B cell (primary cell): ENCODE data around the gene ANKRD29. TPM values are rescaled to one million over a fixed set of nuclear protein-coding genes. Genes with fewer than 3 reads are reported as not detected.

Experiments
- ATAC-seq: fragments of 200-7000 bp; cut with Tn5 transposase; one replicate; pipeline ENCODE4 v1.10.0; 2021; ENCODE audit warnings: low read depth, mild to moderate bottlenecking, moderate number of reproducible peaks, moderate library complexity
- CTCF ChIA-PET: fragments of 350-600 bp; sonication (Branson Sonifier 250); formaldehyde crosslinking; loops from one replicate; lab custom pipeline; 2021; ENCODE audit warnings: antibody characterized with exemption, inconsistent platforms; lab: Charles Lee
- POLR2A ChIA-PET: fragments of 350-600 bp; sonication (Branson Sonifier 250); formaldehyde crosslinking; loops from one replicate; lab custom pipeline; 2021; ENCODE audit warnings: antibody characterized with exemption; lab: Charles Lee
- DNase-seq: peaks from one replicate; pipeline ENCODE4 v3.0.0; 2013
- H2AFZ ChIP-seq: 2 replicates; pipeline ENCODE4 v1.6.1; 2012; ENCODE audit warnings: mild to moderate bottlenecking, low read depth, low read length; ENCODE audit not compliant: insufficient read depth, poor library complexity, severe bottlenecking
- H3K27ac ChIP-seq, 2 donors: 1 replicate in 1 of 2; 2 replicates in 1 of 2; pipeline ENCODE4 v1.5.1; 2012 to 2013; ENCODE audit warnings: low read length in 2 of 2, mild to moderate bottlenecking in 2 of 2, moderate library complexity in 1 of 2
- H3K27me3 ChIP-seq, 4 experiments: fragments of 200-600 bp in 1 of 4; sonication (generic) in 1 of 4; replicated peaks in 1 of 4; 1 replicate in 2 of 4; 2 replicates in 2 of 4; pipeline versions ENCODE4 v1.6.1 to v1.7.0; 2013 to 2016; ENCODE audit warnings: low read length in 3 of 4, mild to moderate bottlenecking in 2 of 4, mixed read lengths in 1 of 4, moderate library complexity in 1 of 4; ENCODE audit not compliant: insufficient read depth in 4 of 4, control insufficient read depth in 3 of 4; ENCODE audit errors: control extremely low read depth in 1 of 4
- H3K36me3 ChIP-seq, 2 experiments: replicated peaks in 1 of 2; 1 replicate in 1 of 2; 2 replicates in 1 of 2; pipeline versions ENCODE4 v1.6.1 to v1.7.1; 2013; ENCODE audit warnings: low read length in 1 of 2; ENCODE audit not compliant: insufficient read depth in 2 of 2, control insufficient read depth in 1 of 2; ENCODE audit errors: control extremely low read depth in 1 of 2, extremely low read depth in 1 of 2
- H3K4me1 ChIP-seq, 2 donors: fragments of 200-600 bp in 1 of 2; sonication (generic) in 1 of 2; 1 replicate in 1 of 2; 2 replicates in 1 of 2; pipeline versions ENCODE4 v1.5.1 to v1.6.1; 2013 to 2017; ENCODE audit warnings: low read length in 2 of 2; ENCODE audit not compliant: control insufficient read depth in 2 of 2, insufficient read depth in 2 of 2
- H3K4me2 ChIP-seq: replicated peaks from 2 replicates; pipeline ENCODE3; 2012; ENCODE audit warnings: mild to moderate bottlenecking, low read depth, low read length; ENCODE audit not compliant: poor library complexity, severe bottlenecking
- H3K4me3 ChIP-seq, 5 experiments: fragments of 200-600 bp in 1 of 5; sonication (generic) in 1 of 5; 1 replicate in 3 of 5; 2 replicates in 2 of 5; pipeline versions ENCODE4 v1.5.1 to v1.7.0; 2011 to 2016; ENCODE audit warnings: low read length in 4 of 5, mild to moderate bottlenecking in 4 of 5, low read depth in 2 of 5, control low read depth in 1 of 5, moderate library complexity in 1 of 5; ENCODE audit not compliant: insufficient read depth in 1 of 5; ENCODE audit errors: control extremely low read depth in 1 of 5, extremely low read depth in 1 of 5
- H3K79me2 ChIP-seq: fragments of 200-600 bp; sonication (generic); one replicate; pipeline ENCODE4 v1.6.0; 2016; ENCODE audit warnings: low read length; ENCODE audit not compliant: control insufficient read depth, insufficient read depth
- H3K9ac ChIP-seq: fragments of 200-600 bp; sonication (generic); 2 replicates; pipeline ENCODE4 v1.6.1; 2017; ENCODE audit warnings: mild to moderate bottlenecking, low read length, moderate library complexity
- H3K9me3 ChIP-seq, 3 donors: one replicate each; pipeline versions ENCODE4 v1.6.1 to v1.7.1; 2013; ENCODE audit warnings: low read length in 2 of 3; ENCODE audit not compliant: control insufficient read depth in 2 of 3, insufficient read depth in 1 of 3; ENCODE audit errors: control extremely low read depth in 1 of 3
- H4K20me1 ChIP-seq: 2 replicates; pipeline ENCODE4 v1.6.0; 2012; ENCODE audit warnings: mild to moderate bottlenecking, low read length; ENCODE audit not compliant: insufficient read depth, control insufficient read depth, poor library complexity, severe bottlenecking
- H3K27ac Mint-ChIP-seq: one replicate; pipeline ENCODE4 v1.8.0; 2021; ENCODE audit warnings: mixed read lengths
- H3K27me3 Mint-ChIP-seq: one replicate; pipeline ENCODE4 v1.8.0; 2021; ENCODE audit warnings: mixed read lengths
- H3K4me1 Mint-ChIP-seq: one replicate; pipeline ENCODE4 v1.8.0; 2021; ENCODE audit warnings: mixed read lengths
- H3K4me3 Mint-ChIP-seq: one replicate; pipeline ENCODE4 v1.8.0; 2021; ENCODE audit warnings: mixed read lengths
- H3K9me3 Mint-ChIP-seq: one replicate; pipeline ENCODE4 v1.8.0; 2022; ENCODE audit warnings: mixed read lengths; ENCODE audit not compliant: insufficient read depth
- CTCF ChIP-seq: fragments of 200-600 bp; IDR thresholded peaks from one replicate; pipeline ENCODE4 v1.8.0; 2022; ENCODE audit warnings: antibody characterized with exemption, mild to moderate bottlenecking
- EZH2 ChIP-seq: IDR thresholded peaks from 2 replicates; pipeline ENCODE4 v1.6.1; 2012; ENCODE audit warnings: borderline replicate concordance, low read depth, mild to moderate bottlenecking, moderate library complexity, low read length; ENCODE audit not compliant: insufficient read depth, poor library complexity, severe bottlenecking
- WGBS: methylation state at CpG from one replicate; pipeline ENCODE4 v1.1.5; 2013; ENCODE audit warnings: missing lambda C conversion rate; ENCODE audit not compliant: insufficient coverage; 5-methylcytosine and 5-hydroxymethylcytosine counted together
- intact Hi-C: fragments of 100-400 bp; cut with micrococcal nuclease; formaldehyde crosslinking; loops from one replicate; pipeline ENCODE4 v1.10.0; 2022
- polyA plus RNA-seq: library from polyadenylated mRNA; depleted of rRNA; stranded (reverse); fragments of >200 nt; gene quantifications from 2 replicates; pipeline ENCODE4 v1.2.3, GENCODE V29; 2012
- total RNA-seq, 2 donors: library from RNA; stranded (reverse); fragments of 120-200 nt in 1 of 2; gene quantifications; 1 replicate in 1 of 2; 2 replicates in 1 of 2; pipeline versions ENCODE4 v1.2.3 to v1.2.4, GENCODE V29; 2013 to 2022

ANKRD29 gene
- total and polyA plus RNA-seq, 2 donors (not counting 1 experiment from before 2014, with no cell fraction given) = not detected

GRCh38 chr18:23596183-23596582 lies 66.5 kb downstream of the ANKRD29 start:
- Histone ChIP-seq H3K36me3 (no peaks in the 10 kb centered on the region), H3K9me3 (no peaks in the 10 kb centered on the region), H4K20me1 (no peaks in the 10 kb centered on the region), H3K4me1 (peaks cover 0 to 7% of the 10 kb centered on the region in 2 donors), H3K79me2 (no peaks in the 10 kb centered on the region), H3K27ac (no peak overlapping the region), H3K27me3 (no peaks in the 10 kb centered on the region), H2AFZ (no peak overlapping the region), H3K4me3 (no peak overlapping the region), H3K4me2 (no peak overlapping the region), H3K9ac (no peak overlapping the region)
- CTCF ChIA-PET = interaction anchor here (1.0 kb wide), 1 partner anchor 783 kb away, joined by 3 read pairs; no protein-coding TSS in a partner anchor
- H3K4me3 Mint-ChIP-seq = no peak overlapping the region
- TF ChIP-seq EZH2 = no peak
- no peak for TF ChIP-seq CTCF
- no peaks in the 10 kb centered on the region for H3K9me3 Mint-ChIP-seq
- WGBS = 55% methylated on average over 7 of the region's 7 CpGs
- H3K27ac Mint-ChIP-seq = no peak overlapping the region
- intact Hi-C loops = no loop called here
- no peaks in the 10 kb centered on the region for H3K27me3 Mint-ChIP-seq
- DNase-seq = peak; percentile 33
- POLR2A ChIA-PET = no interaction called here
- H3K4me1 Mint-ChIP-seq = peaks cover 9% of the 10 kb centered on the region
- ATAC-seq = no peak

GRCh38 chr18:23595591-23595990 lies 67.1 kb downstream of the ANKRD29 start:
- WGBS = 100% methylated on average over 3 of the region's 7 CpGs
- H3K9me3 Mint-ChIP-seq = no peaks in the 10 kb centered on the region
- CTCF ChIA-PET = interaction anchor here (1.0 kb wide), 1 partner anchor 782 kb away, joined by 3 read pairs; no protein-coding TSS in a partner anchor

More at GRCh38 chr18:23595591-23595990, 67.1 kb downstream of the ANKRD29 start:
- intact Hi-C loops = no loop called here
- Histone ChIP-seq H3K27me3 (no peaks in the 10 kb centered on the region), H3K4me2 (no peak overlapping the region), H3K4me1 (peaks cover 0 to 7% of the 10 kb centered on the region in 2 donors), H3K79me2 (no peaks in the 10 kb centered on the region), H3K9ac (no peak overlapping the region), H2AFZ (no peak overlapping the region), H3K36me3 (no peaks in the 10 kb centered on the region), H3K27ac (no peak overlapping the region), H3K4me3 (no peak overlapping the region), H4K20me1 (no peaks in the 10 kb centered on the region), H3K9me3 (no peaks in the 10 kb centered on the region)
- Mint-ChIP-seq H3K27me3 (no peaks in the 10 kb centered on the region), H3K4me1 (peaks cover 9% of the 10 kb centered on the region), H3K4me3 (no peak overlapping the region), H3K27ac (no peak overlapping the region)
- no peak for DNase-seq
- no peak for ATAC-seq
- TF ChIP-seq CTCF = no peak
- no peak for TF ChIP-seq EZH2
- POLR2A ChIA-PET = no interaction called here
